Tibial nerve (tissue), 3 donors: Measurements from ENCODE around the gene OXCT2.
"Not testable (repeated sequence)": the region's sequence is repeated elsewhere in the genome, so short reads cannot be mapped to it uniquely, and the experiment has no call there.

Experiments used
- CTCF ChIP-seq, 5 experiments: fragments of 200-600 bp in 3 of 5; fragments of 450-650 bp in 2 of 5; sonication (generic) in 3 of 5; IDR thresholded peaks; one replicate each; pipeline ENCODE4 v1.5.1; 2016 to 2019; ENCODE audit warnings: antibody characterized with exemption in 5 of 5, mild to moderate bottlenecking in 3 of 5, moderate library complexity in 2 of 5
- POLR2A ChIP-seq, 2 donors: fragments of 450-650 bp; IDR thresholded peaks; one replicate each; pipeline ENCODE4 v1.6.1; 2017; ENCODE audit warnings: antibody characterized with exemption in 2 of 2, mild to moderate bottlenecking in 2 of 2, moderate library complexity in 2 of 2

DNA sequence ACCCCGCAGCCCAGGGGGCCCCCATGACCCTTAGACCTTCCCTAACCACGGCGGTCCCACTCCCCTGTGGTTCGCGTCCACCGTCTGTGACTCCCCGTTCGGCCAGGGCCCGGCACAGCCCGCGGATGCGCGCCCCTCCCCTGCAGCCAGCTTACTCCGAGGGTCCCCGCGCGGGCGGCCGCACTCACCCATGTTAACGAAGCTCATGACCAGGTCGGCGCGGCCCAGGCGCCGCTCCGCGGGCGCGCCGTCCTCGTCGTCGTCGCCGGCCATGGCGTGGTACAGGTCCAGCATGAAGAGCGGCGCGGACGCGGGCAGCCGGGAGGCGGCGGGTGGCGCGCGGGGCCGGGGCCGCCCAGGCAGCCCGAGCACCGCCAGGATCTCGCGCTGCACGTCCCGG is 16.8 kb upstream of the OXCT2 start:
- TF ChIP-seq POLR2A, CTCF (IDR thresholded peaks at IDR 0.05): not testable (repeated sequence)
